ENCODE results near the gene HS6ST2.
"Not testable (repeated sequence)": the region's sequence is repeated elsewhere in the genome, so short reads cannot be mapped to it uniquely, and the experiment has no call there.

HS6ST2 gene

DNA sequence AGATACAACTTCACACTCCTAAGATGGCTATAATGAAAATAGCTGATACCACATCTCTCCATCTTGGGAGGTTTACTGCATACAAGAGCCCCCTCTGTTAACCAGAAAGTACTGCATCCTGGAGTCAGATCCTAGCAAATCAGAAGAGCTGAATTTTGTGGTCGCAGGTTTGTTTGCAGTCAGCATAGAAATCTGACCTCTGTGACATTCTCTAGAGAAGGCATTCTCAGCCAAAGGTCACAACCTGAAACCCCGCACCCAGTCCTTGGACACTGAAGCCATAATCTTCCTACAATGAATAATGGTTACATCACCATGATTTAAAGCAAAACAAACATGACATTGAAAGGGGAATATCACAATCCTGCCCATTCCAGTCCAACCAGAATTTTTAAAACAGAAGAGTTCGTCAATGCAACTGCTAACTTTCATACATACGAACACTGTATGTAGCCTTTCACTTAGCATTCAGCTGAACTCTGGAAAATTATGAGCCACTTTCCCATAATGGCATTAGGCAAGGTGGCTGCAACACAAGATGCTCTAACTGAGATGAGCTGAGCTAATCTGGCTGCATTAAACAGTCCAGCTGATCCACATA, 17.6 kb downstream of the HS6ST2 start:
- DNase-seq: no peak

DNA sequence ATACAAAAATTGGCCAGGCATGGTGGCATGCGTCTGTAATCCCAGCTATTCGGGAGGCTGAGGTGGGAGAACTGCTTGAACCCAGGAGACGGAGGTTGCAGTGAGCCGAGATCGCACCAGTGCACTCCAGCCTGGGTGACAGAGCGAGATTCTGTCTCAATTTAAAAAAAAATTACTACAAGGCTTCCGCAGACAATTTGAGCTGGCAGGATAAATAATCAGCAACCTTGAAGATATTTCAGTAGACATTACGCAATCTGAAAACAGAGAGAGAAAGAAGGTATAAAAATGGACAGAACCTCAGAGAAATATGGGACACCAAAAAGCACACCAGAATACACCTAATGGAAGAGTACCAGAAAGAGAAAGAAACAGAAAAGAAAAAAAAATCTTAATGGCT, 25.3 kb downstream of the HS6ST2 start:
- no peak for DNase-seq

DNA sequence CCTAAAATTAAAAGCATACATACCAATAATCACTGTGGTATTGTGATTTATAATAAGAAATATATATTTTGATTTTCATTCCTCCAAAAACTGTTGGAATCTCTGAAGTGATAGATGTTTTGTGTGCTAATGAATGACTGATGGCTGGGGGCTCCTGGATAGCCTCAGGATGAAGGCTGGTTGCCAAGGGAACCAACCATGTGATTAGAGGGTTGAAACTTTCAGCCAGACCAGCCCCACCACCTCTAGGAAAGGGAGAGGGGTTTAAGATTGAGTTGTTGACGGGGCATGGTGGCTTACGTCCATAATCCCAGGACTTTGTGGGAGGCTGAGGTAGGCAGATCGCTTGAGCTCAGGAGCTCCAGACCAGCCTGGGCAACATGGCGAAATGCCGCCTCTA, 34.0 kb downstream of the HS6ST2 start:
- DNase-seq: no peak

DNA sequence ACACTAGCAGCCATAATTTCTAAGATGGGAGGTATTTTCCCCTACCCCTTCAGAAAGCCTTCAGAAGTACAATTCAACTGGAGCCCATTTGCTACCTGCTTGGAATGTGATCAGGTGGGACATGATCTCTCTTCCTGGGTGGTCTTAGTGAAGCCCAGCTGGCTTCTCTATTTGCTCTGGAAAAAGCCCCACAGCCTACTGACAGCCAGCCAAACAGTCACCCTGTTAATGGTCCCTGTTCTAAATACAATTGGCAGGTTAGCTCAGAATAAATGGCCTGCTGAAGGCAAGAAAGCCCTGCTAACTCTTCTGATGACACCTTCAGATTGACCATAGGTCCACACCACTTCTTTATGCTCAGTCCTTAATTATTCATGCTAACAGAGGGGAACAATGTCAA, 39.9 kb downstream of the HS6ST2 start:
- DNase-seq: no peak

DNA sequence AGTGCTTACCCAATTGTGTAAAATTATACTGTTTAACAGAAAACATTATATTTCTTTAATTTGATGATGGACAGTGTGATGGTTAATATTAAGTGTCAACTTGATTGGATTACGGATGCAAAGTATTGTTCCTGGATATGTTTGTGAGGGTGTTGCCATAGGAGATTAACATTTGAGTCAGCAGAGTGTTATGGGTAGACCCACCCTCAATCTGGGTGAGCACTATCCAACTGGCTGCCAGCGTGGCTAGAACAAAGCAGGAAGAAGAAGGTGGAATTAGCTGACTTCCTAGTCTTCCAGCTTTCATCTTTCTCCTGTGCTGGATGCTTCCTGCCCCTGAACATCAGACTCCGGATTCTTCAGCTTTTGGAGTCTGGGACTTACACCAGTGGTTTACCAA, 42.1 kb downstream of the HS6ST2 start:
- no peak for DNase-seq

DNA sequence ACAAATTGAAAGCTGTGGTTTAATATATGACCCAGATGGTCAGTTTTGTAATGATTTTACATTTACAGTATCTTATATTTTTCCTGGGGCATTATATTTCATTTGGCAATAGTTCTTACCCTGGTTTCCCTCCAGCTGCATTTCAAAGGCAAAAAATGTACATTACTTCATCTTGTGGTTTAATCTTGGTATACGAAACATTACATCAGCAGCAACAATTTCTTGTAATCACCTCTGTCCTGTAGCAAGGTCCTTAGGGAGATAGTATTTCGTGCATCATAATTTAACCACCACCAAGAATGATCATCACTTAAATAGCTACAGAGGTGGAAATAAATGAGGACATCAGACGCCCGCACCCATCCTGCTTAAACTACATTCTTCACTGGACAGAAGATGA, 48.8 kb downstream of the HS6ST2 start:
- no peak for DNase-seq

DNA sequence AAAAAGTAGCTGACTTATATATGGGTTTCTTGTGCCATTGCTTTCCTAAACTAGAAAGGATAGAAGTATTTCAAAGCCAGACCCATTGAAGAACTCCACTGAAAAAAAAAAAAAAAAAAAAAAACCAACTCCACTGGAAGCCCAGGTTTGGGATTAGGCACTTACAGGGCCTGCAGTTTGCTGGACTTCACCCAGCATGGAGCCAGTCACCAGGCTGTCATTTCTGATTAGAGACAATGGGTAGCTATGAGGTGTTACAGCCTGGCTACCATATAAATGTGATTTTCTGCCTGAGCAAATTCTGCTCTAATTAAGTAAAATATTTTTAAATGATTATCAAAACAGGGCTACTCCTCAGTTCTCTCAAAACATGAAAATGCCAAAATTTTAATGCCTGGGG, 49.5 kb downstream of the HS6ST2 start:
- DNase-seq: no peak

DNA sequence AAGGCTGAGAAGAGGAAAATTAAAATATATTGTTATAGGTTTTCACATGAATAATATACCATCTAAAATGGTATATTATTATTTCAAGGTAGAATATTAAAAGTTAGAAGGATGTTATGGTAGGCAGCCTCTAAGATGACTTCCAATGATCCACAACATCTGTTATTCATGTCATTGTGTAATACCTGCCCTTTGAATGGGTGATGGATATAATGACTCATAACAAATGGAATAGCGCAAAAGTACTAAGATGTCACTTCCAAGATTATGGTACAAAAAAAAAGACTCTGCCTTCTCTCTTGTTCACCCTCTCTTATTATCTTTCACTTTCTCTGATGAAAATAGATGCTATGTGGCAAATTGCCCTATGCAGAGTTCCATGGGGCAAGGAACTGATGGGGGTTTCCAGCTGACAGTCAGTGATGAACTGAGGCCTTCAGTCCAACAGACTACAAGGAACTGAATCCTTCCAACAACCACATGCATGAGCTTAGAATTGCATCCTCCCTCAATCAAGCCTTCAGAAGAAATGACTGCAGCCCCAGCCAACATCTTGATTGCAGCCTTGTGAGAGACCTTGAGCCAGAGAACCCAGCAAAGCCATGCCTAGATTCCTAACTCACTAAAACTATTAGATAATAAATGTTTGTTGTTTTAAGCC, 57.7 kb downstream of the HS6ST2 start:
- no peak for DNase-seq

DNA sequence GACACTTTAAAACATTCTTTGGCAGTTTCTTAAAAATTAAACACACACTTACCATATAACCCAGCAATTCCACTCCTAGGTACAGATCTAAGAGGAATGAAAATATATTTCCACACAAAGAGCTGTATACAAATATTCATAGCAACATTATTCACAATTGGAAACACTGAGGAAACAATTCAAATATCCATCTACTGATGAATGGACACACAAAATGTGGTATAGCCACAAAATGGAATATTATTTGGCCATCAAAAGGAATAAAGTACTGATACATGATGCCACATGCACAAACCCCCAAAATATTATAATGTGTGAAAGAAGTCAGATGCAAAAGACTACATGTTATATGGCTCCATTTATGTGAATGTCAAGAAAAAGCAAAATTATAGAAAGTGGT, 70.9 kb downstream of the HS6ST2 start:
- DNase-seq: no peak

DNA sequence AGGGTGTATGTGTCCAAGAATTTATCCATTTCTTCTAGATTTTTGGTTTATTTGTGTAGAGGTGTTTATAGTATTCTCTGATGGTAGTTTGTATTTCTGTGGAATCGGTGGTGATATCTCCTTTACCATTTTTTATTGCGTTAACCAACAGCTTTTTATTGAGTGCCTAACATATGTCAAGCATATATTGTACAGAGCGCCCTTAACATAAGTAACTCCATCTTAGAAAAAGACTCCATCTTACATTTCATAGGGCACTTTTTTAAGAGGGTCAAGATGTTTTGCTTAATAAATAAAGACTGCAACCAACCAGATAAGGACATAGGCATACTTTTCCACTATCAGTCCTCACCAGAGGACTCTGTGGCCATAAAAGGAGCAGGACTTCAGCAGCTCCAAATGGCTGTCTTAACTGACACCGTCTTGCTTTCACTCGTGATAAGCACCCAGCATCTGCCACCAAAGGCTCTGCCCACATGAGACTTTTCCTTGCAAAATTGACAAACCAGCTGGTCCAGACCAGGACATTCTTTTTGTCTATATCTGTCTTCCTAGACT, 75.0 kb downstream of the HS6ST2 start:
- no peak for DNase-seq

DNA sequence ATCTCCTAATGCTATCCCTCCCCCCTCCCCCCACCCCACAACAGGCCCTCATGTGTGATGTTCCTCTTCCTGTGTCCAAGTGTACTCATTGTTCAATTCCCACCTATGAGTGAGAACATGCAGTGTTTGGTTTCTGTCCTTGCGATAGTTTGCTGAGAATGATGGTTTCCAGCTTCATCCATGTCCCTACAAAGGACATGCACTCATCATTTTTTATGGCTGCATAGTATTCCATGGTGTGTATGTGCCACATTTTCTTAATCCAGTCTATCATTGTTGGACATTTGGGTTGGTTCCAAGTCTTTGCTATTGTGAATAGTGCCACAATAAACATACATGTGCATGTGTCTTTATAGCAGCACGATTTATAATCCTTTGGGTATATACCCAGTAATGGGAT, 77.7 kb downstream of the HS6ST2 start:
- DNase-seq: not testable (repeated sequence)

DNA sequence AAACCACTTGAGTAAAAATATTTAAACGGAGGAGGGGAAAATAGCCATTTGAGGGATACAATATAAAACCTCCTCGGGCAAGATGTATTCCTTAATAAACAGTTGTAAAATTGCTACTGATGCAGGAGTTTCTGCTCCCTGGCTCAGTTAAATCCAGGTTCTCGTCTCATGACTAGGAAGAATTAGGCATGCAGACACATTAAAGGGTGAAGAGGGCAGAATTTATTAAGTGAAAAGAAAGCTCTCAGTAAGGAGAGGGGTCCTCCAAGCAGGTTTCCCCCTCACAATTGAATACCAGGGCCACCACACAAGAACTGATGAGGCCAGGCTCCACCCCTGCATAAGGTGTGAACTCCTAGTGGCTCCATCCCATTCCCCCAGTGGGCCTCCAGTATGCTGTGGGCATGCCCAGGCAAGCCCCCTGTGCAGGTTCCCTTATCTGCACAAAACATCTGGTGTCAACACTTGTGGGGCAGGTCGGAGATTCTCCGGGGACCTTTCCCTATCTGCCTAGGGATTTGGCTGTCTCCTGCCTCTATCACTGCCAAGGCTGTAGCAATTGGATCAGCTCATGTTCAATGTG, 80.4 kb downstream of the HS6ST2 start:
- no peak for DNase-seq

DNA sequence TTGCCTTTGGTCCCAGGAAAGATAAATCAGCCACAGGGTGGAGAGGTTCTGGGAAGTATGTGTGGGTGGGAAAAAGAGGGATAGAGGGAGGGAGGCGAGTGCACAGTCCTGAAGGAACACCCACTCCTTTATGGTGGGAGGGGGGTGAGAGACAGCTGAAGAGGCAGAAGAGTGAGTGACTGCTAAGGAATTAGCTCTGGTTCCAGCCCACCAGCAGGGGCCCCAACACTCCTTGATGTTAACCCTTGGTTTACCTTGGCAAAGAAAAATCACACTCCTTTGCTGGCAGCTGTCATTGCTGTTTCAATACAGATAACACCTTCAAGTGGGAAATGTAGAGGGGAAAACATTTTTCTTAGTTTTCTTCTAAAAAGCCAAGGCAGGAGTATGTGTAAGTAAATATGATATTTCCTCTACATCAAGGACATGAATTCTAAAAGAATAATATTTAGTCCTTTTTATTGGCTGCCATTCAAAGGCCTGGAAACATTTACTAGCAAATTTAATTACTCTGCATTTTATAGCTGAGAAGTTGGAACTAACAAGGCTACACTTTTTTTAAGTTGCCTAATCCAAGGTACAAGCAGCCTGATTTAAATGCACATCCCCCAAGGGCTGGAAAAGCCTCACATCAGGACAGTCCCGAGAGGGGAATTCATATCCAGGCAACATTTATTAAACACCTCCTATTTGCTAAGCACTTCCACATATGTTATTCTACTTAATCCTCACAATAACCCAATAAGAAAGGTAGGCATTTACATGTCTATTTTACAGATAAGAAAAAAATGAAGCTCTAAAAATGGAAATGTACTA, 81.7 kb downstream of the HS6ST2 start:
- DNase-seq: no peak

DNA sequence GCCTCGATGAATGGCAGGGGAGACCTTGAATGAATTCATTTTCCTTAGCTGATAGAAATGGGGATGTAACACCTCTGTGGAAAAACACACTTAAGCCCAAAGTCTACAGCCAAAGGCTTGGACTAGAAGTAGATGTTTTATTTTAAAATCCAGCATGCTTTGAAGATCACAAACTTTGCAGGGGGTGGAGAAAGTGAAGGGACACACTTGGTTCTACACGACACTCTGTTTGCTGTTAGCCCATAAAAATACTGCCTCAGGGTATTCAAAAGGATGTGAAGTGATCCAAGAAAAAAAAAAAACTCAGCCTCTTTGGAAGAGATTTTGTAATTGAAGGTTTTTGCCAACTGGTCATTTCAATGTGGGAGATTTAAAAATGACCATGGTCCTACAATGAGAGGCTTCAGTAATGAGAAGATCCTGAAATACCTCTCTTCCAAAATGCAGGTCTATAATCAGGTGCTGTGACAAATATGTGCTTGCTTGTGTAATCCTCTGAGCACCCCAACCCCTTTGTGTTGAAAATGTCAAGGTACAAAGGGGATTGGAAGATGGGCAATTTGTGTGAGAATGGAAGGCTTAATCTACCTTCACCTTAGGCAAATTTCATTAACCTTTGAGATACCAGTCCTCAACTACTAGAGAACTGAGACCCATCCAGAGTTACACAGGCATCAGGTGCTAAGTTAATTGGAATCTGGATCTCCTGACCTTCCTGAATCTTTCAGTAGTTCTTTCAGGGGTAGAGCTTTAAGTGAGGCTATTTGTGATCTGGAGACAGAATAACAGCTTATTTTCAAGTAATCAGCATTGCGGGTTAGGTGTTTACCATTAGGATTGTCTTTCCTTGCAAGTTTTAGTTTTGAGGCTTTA, 82.5 kb downstream of the HS6ST2 start:
- DNase-seq: no peak

DNA sequence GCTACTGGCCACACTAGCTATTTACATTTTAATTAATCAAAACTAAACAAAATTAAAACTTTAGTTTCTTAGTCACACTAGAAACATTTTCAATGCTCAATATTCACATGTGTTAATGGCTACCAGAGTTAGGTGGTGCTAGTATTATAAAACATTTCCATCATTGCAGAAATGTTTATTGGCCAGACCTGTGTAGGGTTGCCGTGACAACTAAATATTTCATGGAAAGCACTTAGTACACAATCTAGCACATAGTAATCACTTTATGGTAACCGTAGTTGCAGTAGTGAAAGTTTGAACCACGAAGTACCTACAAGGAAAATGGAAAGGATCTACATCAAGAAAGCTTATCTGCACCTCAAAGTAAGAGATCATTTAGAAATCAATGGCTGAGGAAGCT, 95.9 kb downstream of the HS6ST2 start:
- DNase-seq: no peak

DNA sequence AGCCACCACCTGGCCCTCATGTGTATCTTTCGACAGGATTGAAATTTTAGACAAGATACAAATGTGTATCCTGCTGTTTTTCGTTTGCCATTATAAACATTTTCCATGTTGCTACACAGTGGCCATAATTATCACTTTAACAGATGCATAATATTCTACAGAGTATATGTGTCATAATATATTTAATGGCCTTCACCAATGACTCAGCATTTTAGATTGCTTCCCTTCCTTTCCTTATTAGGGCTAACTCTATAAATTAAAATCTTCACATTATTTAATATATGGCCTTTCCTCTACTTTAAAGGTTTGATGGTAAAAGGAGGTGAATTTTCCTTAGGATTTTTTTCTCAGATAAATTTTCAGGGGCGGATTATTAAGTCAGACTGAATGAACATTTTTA, 97.4 kb downstream of the HS6ST2 start:
- no peak for DNase-seq

DNA sequence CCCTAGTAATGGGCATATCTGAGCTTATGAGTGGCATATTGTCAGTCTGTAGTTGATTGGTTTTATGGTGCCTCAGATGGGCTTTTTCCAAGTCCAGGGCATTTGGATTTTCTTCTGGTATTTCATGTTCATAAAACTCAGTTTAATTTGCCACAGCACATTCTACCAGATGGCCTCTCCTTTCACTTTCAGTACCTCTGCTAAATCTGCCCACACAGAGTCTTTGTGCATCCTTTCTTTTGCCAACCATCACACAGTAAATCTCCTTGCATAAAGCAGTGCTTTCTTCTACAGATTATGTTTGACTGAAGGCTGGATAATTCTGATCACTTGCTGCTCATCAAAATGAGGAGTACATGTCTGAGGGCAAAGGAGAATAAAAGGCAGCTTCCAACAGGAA, 98.2 kb downstream of the HS6ST2 start:
- DNase-seq: no peak

DNA sequence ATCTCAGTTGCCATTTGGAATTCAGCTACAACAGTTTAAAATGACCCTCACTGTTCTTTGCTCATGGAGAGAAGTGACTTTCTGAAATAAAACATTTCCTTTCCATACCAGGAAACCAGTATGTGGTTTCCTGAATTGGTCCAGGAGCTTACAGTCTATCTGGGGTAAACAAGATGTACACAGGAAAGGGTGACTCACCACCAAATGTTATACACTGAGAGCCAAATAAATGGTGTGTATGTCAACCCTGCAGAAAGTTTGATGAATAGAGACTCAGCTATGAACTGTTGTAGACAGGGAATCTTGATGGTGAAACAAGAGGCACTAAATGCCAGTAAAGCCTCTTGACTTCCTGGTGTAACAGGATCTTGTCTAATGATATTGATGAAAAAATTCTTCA, 100.4 kb downstream of the HS6ST2 start:
- DNase-seq: no peak

DNA sequence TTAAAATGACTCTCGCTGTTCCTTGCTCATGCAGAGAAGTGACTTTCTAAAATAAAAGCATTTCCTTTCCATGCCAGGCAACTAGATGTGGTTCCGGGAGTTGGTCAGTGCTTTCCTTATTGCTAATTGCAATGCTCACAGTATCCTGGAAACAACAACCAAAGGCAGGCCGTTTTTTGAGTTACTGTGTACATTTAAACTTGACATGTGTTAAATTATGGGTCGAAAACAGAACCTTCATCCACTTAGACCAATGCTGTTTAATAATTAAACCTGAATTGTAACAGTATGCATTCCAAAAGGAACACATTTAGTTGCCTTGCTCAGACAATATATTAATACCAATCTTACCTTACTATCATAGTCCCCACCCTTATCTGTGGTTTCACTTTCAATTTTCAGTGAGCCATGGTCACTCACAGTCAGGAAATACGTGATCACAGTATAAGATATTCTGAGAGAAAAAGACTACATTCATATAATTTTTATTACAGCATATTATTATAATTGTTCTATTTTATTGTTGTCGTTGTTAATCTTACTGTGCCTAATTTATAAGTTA, 102.6 kb downstream of the HS6ST2 start:
- DNase-seq: no peak

DNA sequence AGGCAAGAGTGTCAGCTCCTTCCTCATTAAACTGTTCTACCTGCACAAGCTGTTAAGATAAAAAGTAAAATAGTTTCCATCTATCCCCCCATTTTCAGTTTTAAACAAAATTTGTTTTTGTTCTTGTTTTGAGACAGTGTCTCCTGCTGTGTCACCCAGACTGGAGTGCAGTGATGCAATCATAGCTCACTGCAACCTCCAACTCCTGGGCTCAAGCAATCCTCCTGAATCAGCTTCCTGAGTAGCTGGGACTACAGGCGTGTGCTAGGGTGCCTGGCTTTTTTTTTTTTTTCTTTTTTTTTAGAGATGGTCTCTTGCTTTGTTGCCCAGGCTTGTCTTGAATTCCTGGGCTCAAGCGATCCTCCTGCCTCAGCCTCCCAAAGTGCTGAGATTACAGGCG, 105.4 kb downstream of the HS6ST2 start:
- no peak for DNase-seq

DNA sequence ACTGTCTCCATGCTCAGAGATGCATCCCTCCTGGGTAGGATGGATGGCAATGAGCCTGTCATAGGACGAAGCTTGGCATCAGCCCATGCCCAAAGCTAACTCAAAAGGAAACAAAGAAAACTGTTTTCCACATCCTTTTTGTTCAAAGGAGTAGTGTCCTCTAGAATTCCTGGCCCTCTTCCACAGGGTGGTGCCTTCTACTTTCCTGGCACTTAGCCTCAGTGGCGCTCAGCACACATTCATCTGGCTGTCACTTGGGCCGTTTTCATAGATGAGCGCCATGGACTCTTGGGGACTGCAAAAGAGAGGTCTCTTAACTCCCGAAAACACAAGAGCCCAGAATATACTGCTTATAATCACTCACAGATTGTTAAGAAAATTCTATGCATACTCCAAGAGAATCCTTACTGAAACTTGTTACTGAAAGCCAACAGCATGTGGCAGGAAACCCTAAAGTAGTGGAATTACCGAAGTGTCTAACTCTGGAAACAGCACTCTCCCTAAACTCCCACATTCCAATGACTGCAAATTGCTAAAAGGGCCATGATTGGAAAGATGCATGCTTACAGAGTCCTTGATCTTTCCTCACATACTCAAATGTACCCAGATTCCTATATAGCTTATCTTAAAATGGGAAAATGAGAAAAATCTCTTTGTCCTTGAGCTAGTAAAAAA, 110.0 kb downstream of the HS6ST2 start:
- DNase-seq: no peak

DNA sequence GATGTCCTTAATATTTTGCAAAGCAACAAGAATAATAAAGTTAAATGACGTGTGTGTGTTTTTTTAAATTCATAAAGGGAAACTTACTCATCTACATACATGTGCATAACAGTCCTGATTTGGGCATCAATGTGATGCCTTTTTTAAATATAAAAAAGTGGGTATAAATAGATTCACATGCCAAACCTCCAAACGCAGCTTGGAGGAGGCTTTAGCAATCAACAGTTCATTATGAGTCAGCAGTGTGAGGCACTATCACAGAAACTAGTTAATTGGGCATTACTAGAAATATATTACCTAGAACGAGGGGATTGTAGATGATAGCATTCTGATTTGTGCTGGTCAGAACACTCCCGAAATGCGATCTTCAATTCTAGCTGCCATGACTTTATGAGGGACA, 115.1 kb downstream of the HS6ST2 start:
- no peak for DNase-seq

Data from T-helper 9 cell (primary cell).